ENCODE data around the gene ZBTB48.

- TF ChIP-seq EP300 (IDR thresholded peaks at IDR 0.05) (no peak), POLR2AphosphoS5 (IDR thresholded peaks at IDR 0.05) (no peak)
Observed at GRCh38 chr1:6586404-6586816, 6.6 kb downstream of the ZBTB48 start.

Measured in sigmoid colon (tissue), 4 donors.